Adipose tissue (tissue), 3 donors: ENCODE data around the gene TRIM17. TPM values are rescaled to one million over a fixed set of nuclear protein-coding genes. Genes with fewer than 3 reads are reported as not detected.

Experiments used
- H3K27ac ChIP-seq: one replicate; pipeline ENCODE4 v1.5.1; 2013; ENCODE audit warnings: low read depth, low read length
- WGBS, 3 donors: extraction: QIAGEN DNeasy Blood & Tissue Kit; methylation state at CpG; one replicate each; pipeline ENCODE4 v1.1.7; 2013; 5-methylcytosine and 5-hydroxymethylcytosine counted together
- polyA plus RNA-seq, 3 donors: library from polyadenylated mRNA; stranded (reverse); fragments of 200-250 nt; gene quantifications; one replicate each; pipeline ENCODE4 v1.2.3, GENCODE V29; 2013
- donor health status: healthy with polysubstance abuse.
- donor health status: Bipolar disorder and iron deficiency.
- donor health status: healthy.

The TRIM17 gene
- polyA plus RNA-seq, 3 donors: 0.21 to 0.43 TPM; not detected in 1

GRCh38 chr1:228366062-228366865 is 50.4 kb downstream of the TRIM17 start:
- no peak overlapping the region for H3K27ac ChIP-seq
- WGBS, 3 donors: 88 to 91% (median 88%) methylated on average over 22 to 23 of the region's 23 CpGs

GRCh38 chr1:228365271-228366061 is 51.2 kb downstream of the TRIM17 start:
- H3K27ac ChIP-seq: no peak overlapping the region
- 85 to 86% (median 86%) methylated on average over 20 of the region's 20 CpGs for WGBS, 3 donors

GRCh38 chr1:228364706-228365213 is 51.9 kb downstream of the TRIM17 start:
- WGBS, 3 donors: 81 to 90% (median 88%) methylated on average over 18 to 19 of the region's 19 CpGs

GRCh38 chr1:228364068-228364705 is 52.5 kb downstream of the TRIM17 start:
- no peak overlapping the region for H3K27ac ChIP-seq

More at GRCh38 chr1:228364706-228365213, 51.9 kb downstream of the TRIM17 start:
- no peak overlapping the region for H3K27ac ChIP-seq

GRCh38 chr1:228363686-228364067 is 53.0 kb downstream of the TRIM17 start:
- H3K27ac ChIP-seq: no peak overlapping the region
- 71 to 74% (median 71%) methylated on average over 9 of the region's 9 CpGs for WGBS, 3 donors

More at GRCh38 chr1:228364068-228364705, 52.5 kb downstream of the TRIM17 start:
- 78 to 88% (median 82%) methylated on average over 12 of the region's 12 CpGs for WGBS, 3 donors

- 85 to 93% (median 90%) methylated on average over 4 of the region's 4 CpGs for WGBS, 3 donors
- no peak overlapping the region for H3K27ac ChIP-seq
These were observed 53.7 kb downstream of the TRIM17 start for GRCh38 chr1:228362884-228363450.

- 72 to 86% (median 81%) methylated on average over 16 to 18 of the region's 18 CpGs for WGBS, 3 donors
- H3K27ac ChIP-seq: no peak overlapping the region
These were observed 54.3 kb downstream of the TRIM17 start for GRCh38 chr1:228362141-228362883.

GRCh38 chr1:228361314-228362140 is 55.1 kb downstream of the TRIM17 start:
- no peak overlapping the region for H3K27ac ChIP-seq
- WGBS, 3 donors: 82 to 85% (median 83%) methylated on average over 26 of the region's 26 CpGs

- WGBS, 3 donors: 73 to 88% (median 82%) methylated on average over 19 of the region's 19 CpGs
- H3K27ac ChIP-seq: no peak overlapping the region
These were observed 55.9 kb downstream of the TRIM17 start for GRCh38 chr1:228360533-228361313.

GRCh38 chr1:228359613-228360532 is 56.8 kb downstream of the TRIM17 start:
- no peak overlapping the region for H3K27ac ChIP-seq
- WGBS, 3 donors: 89 to 94% (median 91%) methylated on average over 41 to 45 of the region's 45 CpGs

- WGBS, 3 donors: 90 to 92% (median 91%) methylated on average over 19 of the region's 19 CpGs
- H3K27ac ChIP-seq: no peak overlapping the region
These were observed 57.7 kb downstream of the TRIM17 start for GRCh38 chr1:228358764-228359612.

GRCh38 chr1:228358039-228358763 is 58.5 kb downstream of the TRIM17 start:
- H3K27ac ChIP-seq: no peak overlapping the region
- WGBS, 3 donors: 49 to 67% (median 61%) methylated on average over 4 of the region's 4 CpGs
